Kasumi-1 (cell line): ENCODE measurements around the gene TRIM10.
"Not testable (repeated sequence)": the region's sequence is repeated elsewhere in the genome, so short reads cannot be mapped to it uniquely, and the experiment has no call there.

Experiments
- DNase-seq, 2 experiments: peaks; one replicate each; lab custom pipeline; 2025; lab: John Stamatoyannopoulos, UW

The TRIM10 gene

DNA sequence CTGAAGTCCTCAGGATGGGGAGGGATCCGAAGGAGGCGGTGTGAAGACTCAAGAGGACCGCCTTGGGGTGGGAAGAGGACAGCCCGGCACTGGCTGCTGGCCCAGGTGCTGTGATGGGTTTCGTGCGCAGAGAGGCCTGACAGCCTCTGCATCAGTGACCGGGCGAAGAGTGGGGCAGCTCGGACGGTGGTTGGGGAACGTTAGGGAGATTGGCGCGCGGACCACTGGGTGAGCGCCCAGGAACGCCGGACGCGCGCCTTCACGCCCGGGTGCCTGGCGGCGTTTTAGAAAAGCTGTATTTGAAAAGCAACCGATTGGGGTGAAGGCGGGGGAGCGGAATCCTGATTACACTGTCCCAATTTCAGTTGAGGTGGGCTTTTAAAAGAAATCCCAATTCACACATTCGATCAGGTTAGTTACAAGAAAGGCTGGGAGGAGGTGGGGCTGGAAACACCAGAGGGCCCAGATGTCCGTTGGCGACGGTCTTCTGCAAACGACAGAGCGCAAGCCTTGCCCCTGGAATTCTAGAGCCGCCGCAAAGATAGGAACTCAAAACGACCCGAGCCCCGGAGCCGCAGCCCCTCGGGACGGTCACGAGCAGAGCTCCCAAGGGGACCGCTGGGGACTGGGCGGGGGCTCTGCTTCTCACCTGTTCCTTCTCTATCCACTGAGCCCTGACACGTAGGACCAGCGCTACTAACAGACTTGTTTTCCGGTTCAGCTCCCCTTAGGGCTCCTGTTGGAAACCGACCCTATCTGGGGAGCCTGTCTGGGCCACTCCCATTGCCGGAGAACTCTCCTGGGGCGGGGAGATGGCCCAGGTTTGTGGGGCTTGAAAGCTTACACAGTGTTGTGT, 33.5 kb downstream of the TRIM10 start:
- no peak for DNase-seq

DNA sequence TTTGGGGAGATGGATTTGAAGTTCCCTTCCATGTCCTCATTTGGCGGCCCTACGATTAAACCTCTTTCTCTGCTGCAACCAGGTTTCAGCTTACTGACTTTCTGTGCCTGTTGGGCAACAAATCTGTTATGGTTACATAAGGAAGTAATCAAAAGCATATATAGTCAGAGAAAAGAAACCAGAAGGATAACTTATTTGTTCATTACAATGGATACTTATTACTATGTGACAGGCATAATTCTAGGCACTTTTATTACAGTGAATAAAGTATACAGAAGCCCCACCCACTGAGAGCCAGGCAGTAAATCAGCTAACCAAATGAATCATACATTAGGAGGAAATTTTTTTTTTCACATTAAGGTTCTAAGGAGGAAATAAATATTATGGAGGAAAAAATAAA, 38.5 kb downstream of the TRIM10 start:
- no peak for DNase-seq

DNA sequence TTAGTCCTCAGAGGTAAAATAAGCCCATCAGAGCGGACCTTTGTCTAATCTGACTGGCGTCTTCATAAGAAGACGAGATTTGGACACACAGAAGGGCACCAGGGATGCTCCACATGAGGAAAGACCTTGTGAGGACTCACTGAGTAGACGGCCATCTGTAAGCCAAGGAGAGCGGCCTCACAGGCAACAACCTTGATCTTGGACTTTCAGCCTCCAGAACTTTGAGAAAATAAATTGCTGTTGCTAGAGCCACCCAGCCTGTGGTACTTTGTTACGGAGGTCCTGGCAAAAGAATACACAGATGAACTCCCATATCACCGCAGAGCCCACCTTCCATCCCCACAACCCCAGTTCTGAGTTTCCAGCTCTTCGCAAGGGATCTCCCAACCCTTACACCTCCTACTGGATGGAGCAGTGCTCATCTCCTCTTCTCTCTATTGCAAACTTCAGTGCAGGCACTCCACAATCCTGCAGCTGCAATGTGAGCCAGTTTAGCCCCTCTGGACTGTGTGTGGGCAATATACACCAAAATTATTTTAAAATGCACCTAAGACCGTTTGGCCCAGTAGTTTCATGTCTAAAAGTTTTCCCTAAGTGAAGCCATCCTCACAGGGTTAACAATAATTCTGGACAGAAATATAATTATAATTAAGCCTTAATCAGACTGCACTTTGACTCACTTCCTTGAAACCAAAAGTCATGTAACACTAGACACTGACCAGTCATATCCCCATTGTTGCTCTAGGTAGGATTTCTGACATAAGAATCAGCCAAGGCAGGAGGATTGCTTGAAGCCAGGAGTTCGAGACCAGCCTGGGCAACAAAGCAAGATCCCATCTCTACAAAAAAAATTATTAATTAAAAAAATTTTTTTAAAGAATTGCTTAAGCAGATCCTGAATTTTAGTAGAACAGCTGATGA, 39.3 kb downstream of the TRIM10 start:
- DNase-seq: no peak

DNA sequence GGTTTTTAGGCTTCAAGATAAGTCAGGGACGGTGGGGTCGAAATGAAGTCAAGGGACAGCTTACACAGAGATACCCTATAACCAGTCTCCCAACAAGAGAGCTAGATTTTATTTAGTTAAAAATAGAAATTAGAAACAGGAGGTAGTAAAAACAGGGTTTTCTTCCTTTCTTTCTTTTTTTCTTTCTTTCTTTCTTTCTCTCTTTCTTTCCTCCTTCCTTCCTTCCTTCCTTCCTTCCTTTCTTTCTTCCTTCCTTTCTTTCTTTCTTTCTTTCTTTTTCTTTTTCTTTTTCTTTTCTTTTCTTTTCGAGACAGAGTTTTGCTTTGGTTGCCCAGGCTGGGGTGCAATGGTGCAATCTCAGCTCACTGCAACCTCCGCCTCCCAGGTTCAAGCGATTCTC, 42.3 kb downstream of the TRIM10 start:
- DNase-seq: not testable (repeated sequence)

DNA sequence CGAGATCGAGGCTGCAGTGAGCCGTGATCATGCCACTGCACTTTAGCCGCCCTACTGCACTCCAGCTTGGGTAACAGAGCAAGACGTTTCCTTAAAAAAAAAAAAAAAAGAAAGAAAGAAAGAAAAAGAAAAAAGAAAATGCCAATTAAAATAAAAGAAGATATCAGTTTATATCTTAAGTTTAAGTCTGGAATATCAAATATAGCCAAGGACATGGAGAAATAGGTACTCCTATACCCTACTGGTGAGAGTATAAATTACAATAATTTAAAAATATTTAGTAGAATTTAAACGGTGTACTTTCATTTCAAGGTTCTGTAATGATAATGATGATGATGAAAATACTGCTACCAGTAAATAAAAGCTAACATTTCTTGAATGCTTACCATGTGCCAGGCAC, 44.3 kb downstream of the TRIM10 start:
- DNase-seq: peak in 1 of 2 experiments; percentile 33

DNA sequence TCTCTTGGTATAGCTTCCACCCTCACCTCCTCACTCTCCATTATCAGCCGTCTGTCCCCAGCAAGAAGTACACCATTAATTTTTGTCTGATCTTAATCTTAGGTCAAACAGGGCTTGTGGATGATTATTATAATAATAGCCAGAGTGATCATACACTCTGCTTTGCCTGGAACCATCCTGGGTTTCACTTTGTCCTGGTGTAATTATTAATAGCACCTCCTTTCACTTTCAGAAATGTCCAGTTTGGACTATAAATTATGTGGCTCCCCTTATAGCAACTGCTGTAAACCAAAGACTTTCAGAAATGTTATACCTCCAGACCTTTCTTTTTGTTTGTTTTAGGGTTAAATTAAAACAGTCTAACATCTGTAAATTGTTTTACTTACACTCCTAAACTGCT, 47.2 kb downstream of the TRIM10 start:
- DNase-seq: no peak

DNA sequence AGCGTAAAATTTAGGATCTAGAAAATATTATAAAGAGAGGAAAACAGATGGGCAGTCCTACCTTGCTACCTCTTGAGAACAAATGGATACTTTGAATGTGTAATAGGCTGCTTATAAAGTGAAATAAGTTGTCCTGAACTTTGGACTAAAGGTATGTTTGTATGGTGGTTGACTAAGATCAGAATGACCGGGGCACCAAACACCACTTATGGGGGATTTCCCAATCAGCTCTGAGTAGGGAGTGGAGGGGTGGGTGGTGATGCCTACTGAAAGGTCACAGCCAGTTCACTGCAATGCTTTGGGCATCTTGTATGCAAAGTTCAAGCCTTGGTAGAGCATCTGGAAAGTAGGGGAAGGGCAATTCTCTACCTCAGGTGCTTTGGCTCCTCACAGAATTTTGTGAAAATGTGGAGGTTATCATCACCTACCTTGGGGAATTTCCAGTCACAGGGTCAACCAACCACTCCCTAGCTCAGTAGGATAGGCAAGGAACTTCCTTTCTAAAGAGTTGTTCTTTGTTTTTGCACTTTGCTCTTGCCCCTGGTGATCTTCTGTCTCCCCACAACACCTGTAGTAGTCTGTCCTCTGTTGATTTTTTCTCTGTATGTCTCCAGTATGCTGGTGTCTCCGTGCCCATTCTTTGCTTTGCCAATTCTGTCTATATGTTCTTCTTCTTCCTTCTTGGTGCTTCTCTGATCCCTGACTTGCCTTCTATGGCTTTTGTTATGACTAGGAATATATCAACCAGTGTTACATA, 47.8 kb downstream of the TRIM10 start, which contains the start of gene TRIM31:
TSS of gene TRIM31 (minus strand) at position 88 of the 757 bp plus-strand sequence. CDS start 285 bp downstream, outside the sequence.
- DNase-seq: no peak

DNA sequence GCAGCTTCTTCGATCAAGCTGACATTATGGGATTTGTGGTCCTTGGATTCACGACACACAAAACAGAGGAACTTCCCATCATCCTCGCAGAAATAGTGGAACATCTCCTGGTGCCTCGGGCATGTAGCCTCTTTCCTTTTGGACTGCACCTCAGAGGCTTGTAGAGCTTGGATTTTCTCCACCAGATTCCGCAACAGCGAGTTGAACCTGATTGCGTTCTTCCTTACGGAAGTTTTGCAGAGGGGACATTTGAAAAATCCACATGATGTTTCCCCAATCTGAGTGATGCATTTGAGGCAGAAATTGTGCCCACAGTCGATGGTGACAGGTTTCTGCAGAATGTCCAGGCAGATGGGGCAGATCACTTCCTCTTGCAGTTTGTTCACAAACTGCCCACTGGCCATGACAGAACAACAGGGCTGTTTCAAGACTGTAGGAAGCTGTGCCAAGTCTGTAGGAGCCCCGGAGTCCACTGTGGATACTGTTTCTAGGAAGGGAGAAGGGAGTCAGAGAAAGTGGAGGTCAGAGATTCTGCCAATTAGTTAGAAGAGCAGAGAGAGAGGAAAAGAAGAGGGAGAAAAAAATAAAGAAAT, 48.5 kb downstream of the TRIM10 start:
- DNase-seq: no peak

DNA sequence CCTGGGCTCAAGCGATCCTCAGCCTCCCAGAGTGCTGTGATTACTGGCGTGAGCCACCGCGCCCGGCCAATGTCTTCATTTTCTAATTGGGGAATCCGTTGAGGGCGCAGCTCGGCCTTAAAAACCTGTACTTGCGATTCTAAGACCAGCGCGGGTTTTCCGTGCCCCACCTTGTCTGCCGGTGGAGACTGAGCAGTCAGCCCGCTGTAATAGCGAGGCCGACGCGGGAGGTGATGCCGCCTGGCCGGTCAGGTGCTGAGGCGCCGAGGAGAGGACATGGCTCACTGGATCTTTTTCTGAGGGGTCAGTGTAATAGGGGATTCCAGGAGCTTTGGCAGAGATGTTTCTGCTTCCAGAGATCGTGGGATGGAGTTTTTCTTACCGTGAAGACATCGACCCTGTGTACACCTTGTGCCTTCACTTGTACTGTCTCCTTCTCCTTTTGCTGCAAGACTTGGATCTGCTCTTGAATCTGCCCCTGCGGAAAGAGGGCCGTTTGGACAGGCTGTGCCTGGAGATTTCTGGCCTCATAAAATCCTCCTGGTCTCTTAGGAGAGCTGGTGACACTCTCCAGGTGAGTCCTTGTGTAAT, 49.6 kb downstream of the TRIM10 start:
- DNase-seq: no peak

DNA sequence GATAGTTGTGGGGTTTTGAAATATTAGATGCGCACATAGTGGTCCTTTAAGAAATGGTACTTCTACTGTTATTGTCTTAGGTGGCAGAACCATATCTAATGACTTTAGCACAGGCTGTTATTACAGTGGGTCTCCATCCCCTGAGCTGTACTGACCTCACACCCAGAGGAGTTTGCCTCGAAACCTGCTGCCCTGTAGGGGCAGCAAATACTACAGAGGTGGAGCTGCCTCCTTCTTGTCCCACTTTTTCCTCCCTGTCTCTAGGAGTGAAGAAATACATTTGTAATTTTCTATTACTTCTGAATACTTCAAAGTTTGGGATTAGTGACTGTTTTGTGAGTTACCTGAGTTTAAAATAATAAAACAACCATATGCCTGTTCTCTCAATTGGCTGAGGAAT, 56.4 kb downstream of the TRIM10 start:
- no peak for DNase-seq

DNA sequence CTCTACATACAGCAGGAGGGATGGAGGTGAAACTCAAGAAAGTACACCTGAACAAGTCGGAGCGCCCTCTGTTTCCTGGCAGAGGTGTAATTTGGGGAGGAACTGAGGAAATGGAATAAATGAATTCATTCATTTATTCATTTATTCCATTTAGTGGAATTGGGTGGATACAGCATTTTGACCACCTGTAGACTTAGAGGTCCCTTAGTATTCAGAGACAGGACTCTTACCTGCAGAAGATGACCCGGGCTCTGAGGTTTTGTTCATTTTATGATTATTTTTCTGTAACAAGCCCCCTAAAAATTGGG, 57.2 kb downstream of the TRIM10 start:
- DNase-seq: no peak

DNA sequence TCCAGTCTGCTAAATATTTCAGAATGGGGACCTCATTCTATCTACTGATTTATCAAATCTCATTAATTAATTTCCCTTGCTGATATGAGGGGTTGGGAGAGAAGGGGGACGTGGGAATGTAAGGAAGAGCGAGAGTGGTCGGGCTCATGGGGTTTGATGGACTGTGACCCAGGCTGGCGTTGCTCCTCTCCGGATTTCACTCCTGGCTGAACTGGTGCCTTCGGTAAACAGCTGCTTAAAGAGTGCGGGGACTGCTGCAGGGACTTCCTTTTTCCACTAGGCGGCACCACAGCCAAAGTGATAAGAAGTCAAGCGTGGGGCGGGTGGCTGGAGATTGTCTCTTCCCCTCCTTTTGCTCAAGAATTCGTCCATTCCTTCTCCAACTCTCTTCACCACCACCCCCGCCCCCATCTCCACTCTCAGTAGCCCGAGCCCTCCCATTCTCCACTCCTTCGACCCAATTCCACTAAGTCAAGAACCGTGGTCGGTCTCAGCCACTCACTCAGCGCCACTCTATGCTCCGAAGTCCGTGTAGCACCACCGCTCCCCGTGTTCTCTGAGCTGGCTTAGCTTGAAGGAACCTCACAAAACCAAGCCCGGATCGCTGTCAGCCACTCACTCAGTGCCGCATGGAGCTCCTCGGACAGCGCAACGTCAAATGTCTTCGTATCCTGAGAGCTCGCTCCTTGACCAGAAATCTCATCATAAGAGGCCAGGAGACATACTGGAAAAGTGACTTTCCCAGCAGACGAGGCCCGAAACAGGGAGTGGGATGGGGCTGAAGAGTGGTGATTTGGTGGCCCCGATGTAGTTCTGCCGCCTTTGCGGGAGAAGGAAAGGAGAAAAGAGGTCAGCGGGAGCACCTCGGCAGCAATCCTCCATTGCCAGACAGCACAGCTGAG, 57.8 kb downstream of the TRIM10 start:
- DNase-seq: peak; percentile 90 to 93

DNA sequence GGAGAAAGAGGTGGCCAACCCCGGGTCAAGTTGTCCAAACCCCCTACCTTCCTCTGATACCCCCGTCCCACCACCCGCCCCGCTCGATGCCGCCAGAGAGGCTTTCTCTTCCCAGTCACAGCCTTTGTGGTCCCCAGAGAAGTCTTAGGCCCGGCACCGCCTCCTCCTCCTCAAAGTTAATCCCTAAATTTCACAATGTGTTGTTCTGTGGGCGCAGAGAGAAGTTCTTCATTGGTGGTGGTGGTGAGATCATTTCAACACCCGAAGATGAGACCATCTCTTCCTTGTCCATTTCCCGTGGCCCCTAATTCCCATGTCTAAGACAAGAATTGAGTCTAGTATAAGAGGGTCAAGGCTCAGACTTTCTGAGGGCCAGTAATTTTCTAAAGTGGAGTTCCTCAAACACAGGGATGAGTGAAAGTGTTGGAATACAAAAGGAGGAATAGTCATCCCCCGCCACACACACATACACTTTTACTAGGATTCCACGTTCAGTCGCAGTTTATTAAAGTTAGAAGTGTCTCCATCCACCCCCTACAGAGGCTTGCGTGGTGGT, 58.5 kb downstream of the TRIM10 start:
- DNase-seq: no peak
